Bronchial epithelial cell (primary cell): ENCODE measurements around the gene IYD. TPM values are rescaled to one million over a fixed set of nuclear protein-coding genes. Genes with fewer than 3 reads are reported as not detected.

ENCODE experiments used
- DNase-seq: peaks from one replicate; pipeline ENCODE4 v3.0.0-alpha.2; 2010; ENCODE audit warnings: low read depth
- FAIRE-seq: peaks from 2 replicates; lab custom pipeline; 2011; peaks lifted over from hg19 to GRCh38; lab: Jason Lieb, UNC
- H3K27me3 ChIP-seq: 2 replicates; pipeline ENCODE4 v1.5.1; 2011; ENCODE audit warnings: low read length; ENCODE audit not compliant: control insufficient read depth, insufficient read depth
- H3K36me3 ChIP-seq: 2 replicates; pipeline ENCODE4 v1.5.1; 2011; ENCODE audit warnings: low read length; ENCODE audit not compliant: control insufficient read depth, insufficient read depth
- H3K4me3 ChIP-seq: 2 replicates; pipeline ENCODE4 v1.5.1; 2011; ENCODE audit warnings: mild to moderate bottlenecking, low read depth, low read length, control low read depth
- total RNA-seq: library from RNA; depleted of rRNA; stranded (reverse); fragments of >200 nt; gene quantifications from 2 replicates; pipeline ENCODE4 v1.2.1, GENCODE V29; 2014
- TF ChIP-seq, protein P1 (sequence below): IDR thresholded peaks from 2 replicates; pipeline ENCODE4 v1.5.1; 2011; ENCODE audit warnings: mild to moderate bottlenecking, moderate library complexity, low read length, control low read depth, inconsistent platforms; ENCODE audit not compliant: insufficient read depth, severe bottlenecking

IYD gene
- total RNA-seq, 1 donor from 2014 or later = not detected

DNA sequence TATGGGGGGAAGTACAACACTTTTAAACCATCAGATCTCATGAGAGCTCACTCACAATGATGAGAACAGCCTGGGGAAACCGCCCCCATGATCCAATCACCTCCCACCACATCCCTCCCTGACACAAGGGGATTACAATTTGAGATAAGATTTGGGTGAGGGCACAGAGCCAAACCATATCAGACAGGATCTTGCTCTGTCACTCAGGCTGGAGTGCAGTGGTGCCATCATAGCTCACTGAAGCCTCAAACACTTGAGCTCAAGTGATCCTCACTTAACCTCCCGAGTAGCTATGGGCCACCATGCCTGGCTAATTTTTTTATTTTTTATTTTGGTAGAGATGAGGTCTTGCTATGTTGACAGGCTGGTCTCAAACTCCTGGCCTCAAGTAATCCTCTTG is 5.1 kb upstream of the IYD start:
- H3K4me3 ChIP-seq = no peak overlapping the region
- no peak for FAIRE-seq
- DNase-seq = no peak
- H3K36me3 ChIP-seq = no peaks in the 10 kb centered on the region
- no peaks in the 10 kb centered on the region for H3K27me3 ChIP-seq
- TF ChIP-seq, protein P1, sequence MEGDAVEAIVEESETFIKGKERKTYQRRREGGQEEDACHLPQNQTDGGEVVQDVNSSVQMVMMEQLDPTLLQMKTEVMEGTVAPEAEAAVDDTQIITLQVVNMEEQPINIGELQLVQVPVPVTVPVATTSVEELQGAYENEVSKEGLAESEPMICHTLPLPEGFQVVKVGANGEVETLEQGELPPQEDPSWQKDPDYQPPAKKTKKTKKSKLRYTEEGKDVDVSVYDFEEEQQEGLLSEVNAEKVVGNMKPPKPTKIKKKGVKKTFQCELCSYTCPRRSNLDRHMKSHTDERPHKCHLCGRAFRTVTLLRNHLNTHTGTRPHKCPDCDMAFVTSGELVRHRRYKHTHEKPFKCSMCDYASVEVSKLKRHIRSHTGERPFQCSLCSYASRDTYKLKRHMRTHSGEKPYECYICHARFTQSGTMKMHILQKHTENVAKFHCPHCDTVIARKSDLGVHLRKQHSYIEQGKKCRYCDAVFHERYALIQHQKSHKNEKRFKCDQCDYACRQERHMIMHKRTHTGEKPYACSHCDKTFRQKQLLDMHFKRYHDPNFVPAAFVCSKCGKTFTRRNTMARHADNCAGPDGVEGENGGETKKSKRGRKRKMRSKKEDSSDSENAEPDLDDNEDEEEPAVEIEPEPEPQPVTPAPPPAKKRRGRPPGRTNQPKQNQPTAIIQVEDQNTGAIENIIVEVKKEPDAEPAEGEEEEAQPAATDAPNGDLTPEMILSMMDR = no peak

DNA sequence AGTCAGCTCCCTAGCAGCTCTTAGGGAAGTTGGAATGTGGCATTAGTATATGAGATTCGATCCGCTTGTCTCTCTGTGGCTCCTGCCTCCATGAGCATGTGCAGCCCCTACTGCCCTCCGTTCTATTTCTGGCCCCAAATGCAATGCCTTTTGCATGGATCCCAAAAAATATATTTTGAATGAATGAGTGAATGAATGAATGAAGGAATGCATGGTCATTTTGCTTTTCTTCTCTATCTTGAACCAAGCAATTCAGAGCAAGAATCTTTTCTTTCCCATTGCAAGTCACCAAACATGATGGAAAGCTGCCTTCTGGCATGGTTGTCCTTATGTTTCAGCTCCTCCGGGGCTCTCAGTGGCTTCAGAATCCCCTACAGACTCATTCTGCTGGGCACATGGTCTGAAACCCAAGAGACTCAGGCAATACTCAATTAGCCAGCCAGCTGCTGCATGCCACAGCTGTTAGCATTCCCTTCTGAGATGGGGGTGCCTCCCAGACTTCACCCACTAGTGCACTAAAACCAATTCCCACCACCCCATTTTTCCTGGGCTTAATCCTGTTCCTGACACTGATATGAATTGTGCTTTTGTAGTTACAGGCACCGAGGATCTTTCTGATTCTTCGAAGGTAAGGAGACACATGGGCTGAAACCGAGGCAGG is 2.6 kb upstream of the IYD start:
- Histone ChIP-seq H3K4me3 (no peak overlapping the region), H3K36me3 (no peaks in the 10 kb centered on the region), H3K27me3 (no peaks in the 10 kb centered on the region)
- FAIRE-seq (no peak), DNase-seq (no peak)
- TF ChIP-seq, protein P1 = no peak

DNA sequence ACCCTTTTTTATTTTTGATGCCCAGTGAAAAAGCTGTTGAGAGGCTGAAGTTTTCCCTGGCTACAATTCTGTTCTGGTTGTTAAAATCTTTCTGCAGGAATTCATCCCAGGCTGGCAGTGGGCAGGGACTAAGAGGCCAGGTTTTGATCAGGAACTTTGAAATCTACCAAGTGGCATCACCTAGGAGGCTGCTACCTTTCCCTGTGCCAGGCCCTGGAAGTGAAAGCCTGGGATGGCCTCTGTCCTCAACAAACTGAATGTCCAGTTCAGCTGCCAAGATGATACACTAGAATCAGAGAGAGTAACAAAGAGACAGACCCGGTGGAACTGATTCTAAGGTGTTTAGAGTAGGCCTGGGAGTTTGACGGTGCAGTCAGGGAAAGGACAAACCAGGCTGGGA is 596 bp downstream of the IYD start:
- DNase-seq = no peak
- no peaks in the 10 kb centered on the region for H3K27me3 ChIP-seq
- TF ChIP-seq, protein P1 = no peak
- no peak overlapping the region for H3K4me3 ChIP-seq
- H3K36me3 ChIP-seq = no peaks in the 10 kb centered on the region
- no peak for FAIRE-seq

DNA sequence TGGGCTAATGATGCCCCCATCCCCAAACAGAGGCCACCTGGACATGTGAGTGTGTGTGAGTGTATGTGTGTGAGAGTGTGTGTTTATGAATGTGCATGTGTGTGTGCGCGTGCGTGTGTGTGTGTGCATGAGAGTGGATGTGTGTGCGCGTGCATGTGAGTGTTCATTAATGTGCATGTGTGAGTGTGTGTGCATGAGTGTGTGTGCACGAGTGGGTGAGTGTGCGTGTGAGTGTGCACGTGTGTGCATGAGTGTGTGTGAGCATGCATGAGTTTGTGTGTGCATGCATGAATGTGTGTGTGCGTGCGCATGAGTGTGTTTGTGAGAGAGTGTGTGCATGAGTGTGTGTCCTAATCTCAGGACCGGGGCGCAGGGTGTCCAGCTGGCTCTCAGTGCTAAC is 1.3 kb downstream of the IYD start:
- no peak for DNase-seq
- Histone ChIP-seq H3K27me3 (no peaks in the 10 kb centered on the region), H3K36me3 (no peaks in the 10 kb centered on the region), H3K4me3 (no peak overlapping the region)
- peak; percentile 96 for FAIRE-seq
- TF ChIP-seq, protein P1 = no peak

DNA sequence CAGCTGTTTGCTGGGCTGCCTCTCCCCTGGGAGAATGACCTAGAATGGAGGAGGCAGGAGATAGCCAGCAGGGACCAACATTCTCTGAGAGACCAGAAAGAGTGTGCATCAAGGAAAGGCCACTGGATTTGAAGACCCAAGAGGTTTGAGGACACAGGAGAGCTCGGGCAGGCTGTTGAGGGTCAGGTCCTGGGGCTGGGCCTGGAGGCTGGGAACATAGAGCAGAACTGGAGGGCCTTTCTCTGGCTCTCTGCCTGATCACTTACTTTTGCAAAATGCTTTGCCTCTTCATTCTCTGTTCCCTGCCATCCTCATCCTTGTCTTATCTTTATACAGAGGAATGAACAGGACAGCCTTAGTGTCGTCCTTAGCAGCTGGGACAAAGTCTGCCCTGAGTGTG is 2.5 kb downstream of the IYD start:
- Histone ChIP-seq H3K4me3 (no peak overlapping the region), H3K27me3 (no peaks in the 10 kb centered on the region), H3K36me3 (no peaks in the 10 kb centered on the region)
- FAIRE-seq (no peak), DNase-seq (no peak)
- TF ChIP-seq, protein P1 = no peak

DNA sequence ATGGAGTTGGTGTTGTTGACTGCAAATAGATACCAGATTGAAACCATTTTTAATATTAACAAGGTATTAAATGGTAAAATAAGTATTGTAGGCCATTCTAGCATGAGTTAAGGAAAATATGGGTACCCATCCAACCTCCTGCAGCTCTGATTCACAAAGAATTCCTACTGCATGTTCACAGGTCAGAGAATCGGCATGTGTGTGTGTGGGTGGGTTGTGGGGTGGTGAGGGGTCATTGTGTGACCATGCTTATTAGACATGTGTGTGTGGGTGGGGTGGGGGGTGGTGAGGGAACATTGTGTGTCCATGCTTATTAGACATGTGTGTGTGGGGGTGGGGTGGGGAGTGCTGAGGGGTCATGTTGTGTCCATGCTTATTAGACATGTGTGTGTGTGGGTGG is 3.2 kb downstream of the IYD start:
- DNase-seq = no peak
- Histone ChIP-seq H3K27me3 (no peaks in the 10 kb centered on the region), H3K36me3 (no peaks in the 10 kb centered on the region), H3K4me3 (no peak overlapping the region)
- no peak for FAIRE-seq
- TF ChIP-seq, protein P1 = no peak
